ENCODE results near the gene MKKS. TPM values are rescaled to one million over a fixed set of nuclear protein-coding genes. Genes with fewer than 3 reads are reported as not detected.

Gene MKKS
- total RNA-seq, 4 donors from 2014 or later = 0.80 to 22.5 (median 17.6) TPM

DNA sequence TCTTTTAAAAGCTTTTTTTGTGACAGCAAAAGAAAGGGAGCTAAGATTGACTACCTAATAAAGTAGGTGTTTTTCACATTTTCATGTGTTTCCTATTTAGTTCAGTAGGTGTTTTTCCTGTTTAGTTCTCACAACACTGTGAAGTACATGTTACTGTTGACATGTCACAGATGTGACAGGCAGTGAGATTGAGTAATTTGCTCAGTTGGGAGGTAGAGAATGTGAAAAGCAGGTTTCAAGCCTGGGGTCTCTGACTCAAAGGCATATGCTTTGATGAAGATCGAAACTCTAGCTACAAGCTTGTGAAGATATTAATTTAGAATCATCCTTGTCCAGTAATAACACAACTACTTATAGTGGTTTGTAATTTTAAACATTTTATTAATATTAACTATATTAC, 44.2 kb upstream of the MKKS start:
- TF ChIP-seq, protein P1, sequence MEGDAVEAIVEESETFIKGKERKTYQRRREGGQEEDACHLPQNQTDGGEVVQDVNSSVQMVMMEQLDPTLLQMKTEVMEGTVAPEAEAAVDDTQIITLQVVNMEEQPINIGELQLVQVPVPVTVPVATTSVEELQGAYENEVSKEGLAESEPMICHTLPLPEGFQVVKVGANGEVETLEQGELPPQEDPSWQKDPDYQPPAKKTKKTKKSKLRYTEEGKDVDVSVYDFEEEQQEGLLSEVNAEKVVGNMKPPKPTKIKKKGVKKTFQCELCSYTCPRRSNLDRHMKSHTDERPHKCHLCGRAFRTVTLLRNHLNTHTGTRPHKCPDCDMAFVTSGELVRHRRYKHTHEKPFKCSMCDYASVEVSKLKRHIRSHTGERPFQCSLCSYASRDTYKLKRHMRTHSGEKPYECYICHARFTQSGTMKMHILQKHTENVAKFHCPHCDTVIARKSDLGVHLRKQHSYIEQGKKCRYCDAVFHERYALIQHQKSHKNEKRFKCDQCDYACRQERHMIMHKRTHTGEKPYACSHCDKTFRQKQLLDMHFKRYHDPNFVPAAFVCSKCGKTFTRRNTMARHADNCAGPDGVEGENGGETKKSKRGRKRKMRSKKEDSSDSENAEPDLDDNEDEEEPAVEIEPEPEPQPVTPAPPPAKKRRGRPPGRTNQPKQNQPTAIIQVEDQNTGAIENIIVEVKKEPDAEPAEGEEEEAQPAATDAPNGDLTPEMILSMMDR (IDR thresholded peaks at IDR 0.05) = no peak
- TF ChIP-seq EP300 (IDR thresholded peaks at IDR 0.05; ENCODE audit: low read depth) (no peak), POLR2AphosphoS5 (IDR thresholded peaks at IDR 0.05) (no peak), POLR2A (IDR thresholded peaks at IDR 0.05) (no peak)
- Histone ChIP-seq H3K27me3 (no peaks in the 10 kb centered on the region), H3K9me3 (no peaks in the 10 kb centered on the region), H3K4me1 (peaks cover 0 to 11% (median 0%) of the 10 kb centered on the region in 4 donors), H3K27ac (no peak overlapping the region), H3K36me3 (no peaks in the 10 kb centered on the region), H3K4me3 (no peak overlapping the region)
- DNase-seq = no peak
- 90 to 93% methylated on average over 1 of the region's 1 CpG for WGBS, 2 donors (ENCODE audit: low coverage in 1 of 2)
- in situ Hi-C loops (cut with MboI; ENCODE audit: low pct_ligation_motif_present in 1 of 4, low pct_unique_long_range_greater_than_20kb in 1 of 4, low sequenced_read_pairs in 3 of 4) = no loop called here
- intact Hi-C loops (cut with DNase I; ENCODE audit: low total_unique reads) = loop anchor here (10.0 kb wide), 1 partner anchor 77 kb away; no protein-coding TSS in a partner anchor

DNA sequence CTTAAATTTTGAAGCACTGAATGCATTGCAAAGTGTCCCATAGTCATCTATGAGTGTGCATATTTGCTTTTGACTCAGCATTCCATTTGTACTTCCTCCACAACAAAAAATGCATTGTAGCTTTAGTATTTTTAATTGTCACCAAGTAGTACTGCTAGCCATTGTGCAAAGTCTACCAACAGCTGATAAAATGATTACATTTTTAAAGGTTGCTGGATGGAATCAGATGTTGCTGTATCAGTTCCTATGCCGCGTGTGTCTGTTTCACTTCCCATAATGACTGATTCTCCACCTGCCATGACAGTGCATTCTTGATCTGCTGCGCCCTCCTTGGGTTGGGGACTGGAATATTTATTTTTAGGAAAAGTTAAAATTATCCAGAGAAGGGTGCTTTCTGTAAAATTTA, 42.3 kb upstream of the MKKS start:
- H3K9me3 ChIP-seq = no peaks in the 10 kb centered on the region

DNA sequence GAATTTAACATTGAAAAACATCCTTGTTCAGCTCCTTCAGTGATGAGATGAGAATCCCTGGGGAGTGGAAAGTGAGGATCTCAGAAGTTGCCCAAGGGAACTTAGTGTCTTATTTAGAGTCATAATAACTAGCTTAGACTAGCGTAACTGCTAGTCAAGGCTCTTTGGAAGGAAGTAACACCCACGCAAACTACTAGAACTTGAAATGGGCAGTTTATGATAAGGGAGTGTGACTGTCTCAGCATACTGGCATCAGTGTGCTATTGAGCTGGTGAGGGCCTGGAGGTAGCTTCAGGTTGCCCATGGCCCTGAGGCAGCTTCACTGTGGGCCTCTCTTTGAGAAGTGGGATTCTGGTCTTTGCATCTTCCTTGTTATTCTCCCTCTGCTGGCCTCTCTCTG, 41.2 kb upstream of the MKKS start:
- no peak overlapping the region for H3K4me3 ChIP-seq
- H3K27me3 ChIP-seq = no peaks in the 10 kb centered on the region
- no peak for DNase-seq
- no peaks in the 10 kb centered on the region for H3K36me3 ChIP-seq
- intact Hi-C loops (cut with DNase I; ENCODE audit: low total_unique reads) = loop anchor here (10.0 kb wide), 1 partner anchor 80 kb away; no protein-coding TSS in a partner anchor
- 79 to 92% methylated on average over 2 of the region's 2 CpGs for WGBS, 2 donors (ENCODE audit: low coverage in 1 of 2)
- peak overlapping the region in 1 of 4 donors; percentile 8 for H3K27ac ChIP-seq
- no peaks in the 10 kb centered on the region for H3K9me3 ChIP-seq
- TF ChIP-seq POLR2AphosphoS5 (IDR thresholded peaks at IDR 0.05) = no peak
- TF ChIP-seq EP300 (IDR thresholded peaks at IDR 0.05; ENCODE audit: low read depth) = no peak
- TF ChIP-seq, protein P1 (IDR thresholded peaks at IDR 0.05) = no peak
- no peak for TF ChIP-seq POLR2A (IDR thresholded peaks at IDR 0.05)
- in situ Hi-C loops (cut with MboI; ENCODE audit: low pct_ligation_motif_present in 1 of 4, low pct_unique_long_range_greater_than_20kb in 1 of 4, low sequenced_read_pairs in 3 of 4) = no loop called here
- peaks cover 0 to 11% (median 0%) of the 10 kb centered on the region in 4 donors for H3K4me1 ChIP-seq

More for the DNA sequence above, 42.3 kb upstream of the MKKS start:
- intact Hi-C loops (cut with DNase I; ENCODE audit: low total_unique reads) = loop anchor here (10.0 kb wide), 1 partner anchor 78 kb away; no protein-coding TSS in a partner anchor
- Histone ChIP-seq H3K4me3 (no peak overlapping the region), H3K4me1 (peaks cover 0 to 11% (median 0%) of the 10 kb centered on the region in 4 donors), H3K36me3 (no peaks in the 10 kb centered on the region), H3K27ac (no peak overlapping the region), H3K27me3 (no peaks in the 10 kb centered on the region)
- no peak for DNase-seq
- no peak for TF ChIP-seq POLR2AphosphoS5 (IDR thresholded peaks at IDR 0.05)
- no peak for TF ChIP-seq EP300 (IDR thresholded peaks at IDR 0.05; ENCODE audit: low read depth)
- TF ChIP-seq, protein P1 (IDR thresholded peaks at IDR 0.05) = no peak
- 76% methylated on average over 3 of the region's 3 CpGs; no CpG with 5 or more reads in 1 of the 2 donors for WGBS, 2 donors (ENCODE audit: low coverage in 1 of 2)
- in situ Hi-C loops (cut with MboI; ENCODE audit: low pct_ligation_motif_present in 1 of 4, low pct_unique_long_range_greater_than_20kb in 1 of 4, low sequenced_read_pairs in 3 of 4) = no loop called here

DNA sequence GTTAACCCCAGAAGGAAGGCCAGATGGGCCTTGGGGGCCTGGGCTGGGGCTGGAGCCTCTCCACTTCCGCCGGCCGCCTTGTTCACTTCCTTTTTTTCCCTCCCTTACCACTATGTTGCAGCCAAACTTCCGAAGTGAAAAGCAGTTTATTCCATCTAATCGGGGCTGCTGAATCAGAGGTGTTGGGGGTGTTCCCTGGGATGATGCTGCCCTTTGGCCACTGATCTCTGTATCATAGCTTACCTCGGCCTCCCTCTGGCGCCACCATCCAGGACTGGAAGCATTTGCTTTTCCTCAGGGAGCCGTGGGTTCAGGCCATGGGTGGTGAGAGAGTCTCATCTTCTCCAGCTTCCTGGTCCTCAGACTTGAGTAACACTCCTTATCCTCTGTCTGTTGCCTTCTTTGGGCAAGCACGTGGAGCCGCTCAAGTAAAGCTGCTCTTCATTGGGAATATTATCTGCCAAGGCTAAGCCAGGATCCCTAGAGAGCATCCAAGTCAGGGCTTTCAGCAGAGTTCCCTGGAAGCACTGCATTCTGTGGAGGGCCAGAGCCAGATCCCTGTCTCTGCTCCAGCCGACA, 40.7 kb upstream of the MKKS start:
- Histone ChIP-seq H3K27me3 (no peaks in the 10 kb centered on the region), H3K27ac (peak overlapping the region in 2 of 4 donors; percentile 8 to 24), H3K4me1 (peaks cover 0 to 15% (median 0%) of the 10 kb centered on the region in 4 donors), H3K9me3 (no peaks in the 10 kb centered on the region), H3K36me3 (no peaks in the 10 kb centered on the region), H3K4me3 (no peak overlapping the region)
- in situ Hi-C loops (cut with MboI; ENCODE audit: low pct_ligation_motif_present in 1 of 4, low pct_unique_long_range_greater_than_20kb in 1 of 4, low sequenced_read_pairs in 3 of 4) (loop anchor here in 3 of 4 donors (25.0 kb wide), 3 partner anchors 188 to 1063 kb away; partner anchors contain the start of gene JAG1 (in 1 of the 3)), intact Hi-C loops (cut with DNase I; ENCODE audit: low total_unique reads) (loop anchor here (10.0 kb wide), 1 partner anchor 80 kb away; no protein-coding TSS in a partner anchor)
- WGBS, 2 donors (ENCODE audit: low coverage in 1 of 2) = 0 to 74% methylated on average over 1 to 11 of the region's 11 CpGs
- DNase-seq = no peak
- TF ChIP-seq POLR2A (IDR thresholded peaks at IDR 0.05) (no peak), EP300 (IDR thresholded peaks at IDR 0.05; ENCODE audit: low read depth) (no peak), POLR2AphosphoS5 (IDR thresholded peaks at IDR 0.05) (no peak)
- TF ChIP-seq, protein P1 (IDR thresholded peaks at IDR 0.05) = no peak
